AG09319 (cell line): Measurements from ENCODE around the gene KLHL10.

Experiments used
- DNase-seq: peaks from one replicate; pipeline ENCODE4 v3.0.0-alpha.2; 2010; ENCODE audit warnings: low read depth; ENCODE audit errors: extremely low read depth
- CTCF ChIP-seq: IDR thresholded peaks from 2 replicates; pipeline ENCODE4 v1.5.1; 2011; ENCODE audit warnings: low read depth, mild to moderate bottlenecking, inconsistent platforms, low read length, moderate library complexity

The KLHL10 gene

DNA sequence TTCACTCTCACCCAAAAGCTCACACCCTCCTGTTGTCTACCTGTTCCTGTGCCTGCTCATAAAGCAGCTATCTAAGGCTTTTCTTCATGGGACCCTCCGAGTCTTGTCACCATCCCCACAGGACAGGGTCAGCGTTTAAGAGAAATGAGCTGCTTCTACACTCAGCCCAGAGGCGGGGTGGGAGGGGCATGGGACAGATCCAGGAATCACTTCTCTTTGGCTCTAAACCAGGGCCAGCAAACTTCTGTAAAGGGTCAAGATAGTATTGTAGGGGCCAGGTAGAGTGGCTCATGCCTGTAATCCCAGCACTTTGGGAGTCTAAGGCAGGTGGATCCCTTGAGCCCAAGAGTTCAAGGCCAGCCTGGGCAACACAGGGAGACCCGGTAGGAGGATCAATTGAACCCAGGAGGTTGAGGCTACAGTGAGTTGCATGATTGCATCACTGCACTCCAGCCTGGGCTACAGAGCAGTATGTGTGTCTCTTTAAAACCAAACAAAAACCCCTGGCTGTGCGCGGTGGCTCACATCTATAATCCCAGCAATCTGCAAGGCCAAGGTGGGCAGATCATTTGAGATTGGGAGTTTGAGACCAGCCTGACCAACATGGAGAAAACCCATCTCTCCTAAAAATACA, 50.8 kb downstream of the KLHL10 start:
- TF ChIP-seq CTCF = no peak
- no peak for DNase-seq

- DNase-seq = no peak
- TF ChIP-seq CTCF = no peak
Measured at GRCh38 chr17:41891135-41892020, 53.8 kb downstream of the KLHL10 start.

GRCh38 chr17:41892021-41892376, 54.4 kb downstream of the KLHL10 start:
- no peak for TF ChIP-seq CTCF
- no peak for DNase-seq

GRCh38 chr17:41893384-41893783, 55.8 kb downstream of the KLHL10 start:
- no peak for DNase-seq
- no peak for TF ChIP-seq CTCF

GRCh38 chr17:41894791-41895331, 57.2 kb downstream of the KLHL10 start:
- peak; percentile 76 for DNase-seq
- no peak for TF ChIP-seq CTCF

DNA sequence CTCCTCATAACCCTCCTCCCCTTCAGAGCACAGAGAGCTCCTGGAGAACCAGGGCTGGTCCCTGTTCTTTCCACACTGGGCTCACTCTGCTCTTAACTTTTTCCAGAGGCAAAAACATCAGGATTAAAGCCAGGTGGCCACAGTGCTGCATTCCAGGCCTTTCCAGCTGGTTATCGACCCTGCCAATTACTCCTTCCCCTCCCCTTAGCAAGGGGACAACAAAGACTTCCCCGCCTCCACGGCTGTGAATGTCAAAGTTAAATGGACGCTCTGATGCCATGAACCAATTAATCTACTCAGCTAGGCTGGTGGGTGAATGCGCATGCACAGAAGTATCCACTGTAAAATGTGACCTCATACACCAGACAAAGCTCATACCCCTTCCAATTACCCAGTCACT, 58.0 kb downstream of the KLHL10 start:
- no peak for DNase-seq
- no peak for TF ChIP-seq CTCF

GRCh38 chr17:41896726-41897125, 59.1 kb downstream of the KLHL10 start:
- no peak for DNase-seq
- TF ChIP-seq CTCF = no peak
